Esophagus muscularis mucosa (tissue), 3 donors: ENCODE data around the gene DIDO1.

Source experiments
- CTCF ChIP-seq, 3 experiments: fragments of 200-600 bp in 2 of 3; fragments of 450-650 bp in 1 of 3; sonication (generic) in 2 of 3; IDR thresholded peaks; one replicate each; pipeline ENCODE4 v1.5.1; 2017 to 2019; ENCODE audit warnings: antibody characterized with exemption in 3 of 3, mild to moderate bottlenecking in 2 of 3, moderate library complexity in 1 of 3
- EP300 ChIP-seq: sonication (generic); formaldehyde crosslinking; IDR thresholded peaks from one replicate; pipeline ENCODE4 v1.6.1; 2017; ENCODE audit warnings: antibody characterized with exemption

DNA sequence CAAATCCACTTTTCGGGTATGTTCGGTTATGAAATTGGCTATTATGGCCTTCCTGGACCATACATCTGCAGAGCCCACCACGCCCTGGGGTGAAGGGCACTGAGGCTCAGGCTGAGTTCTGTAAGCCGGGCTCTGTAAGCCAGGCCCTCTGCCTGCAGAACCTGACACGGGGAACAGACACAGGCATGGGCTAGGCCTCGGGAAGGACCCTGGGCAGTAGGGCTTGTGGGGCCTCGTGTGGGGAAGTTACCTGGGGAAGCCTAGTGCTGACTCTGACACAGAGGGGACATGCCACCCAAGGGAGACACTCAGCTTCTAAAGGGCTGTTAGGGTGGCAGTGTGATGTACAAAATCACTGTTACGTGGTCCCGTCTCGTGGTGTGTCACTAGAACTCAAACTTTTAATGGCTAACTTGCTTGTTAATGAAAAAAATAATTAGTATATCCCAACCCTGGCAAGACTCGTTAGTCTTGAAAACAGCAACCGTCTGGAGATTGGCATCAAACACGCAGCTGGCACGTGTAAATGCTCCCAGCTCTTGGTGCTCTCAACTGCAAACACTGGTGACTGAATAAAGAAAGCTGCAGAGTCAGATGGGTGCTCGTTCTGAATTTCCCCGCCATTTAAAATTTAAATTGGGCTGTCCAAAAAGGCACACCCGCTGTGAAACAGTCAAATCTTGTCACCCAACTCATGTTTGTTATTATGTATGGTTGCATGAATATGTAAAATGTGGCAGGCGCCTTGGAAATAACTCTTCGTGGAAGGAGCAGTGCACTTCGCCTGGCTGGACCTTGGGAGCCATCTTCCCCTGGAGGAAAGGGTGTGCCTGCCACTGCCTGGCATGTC, 41.0 kb downstream of the DIDO1 start:
- TF ChIP-seq EP300 (no peak), CTCF (IDR thresholded peaks at IDR 0.05) (no peak)
